GM20431 (cell line): Measurements from ENCODE around the gene NSD2.
"Not testable (repeated sequence)": the region's sequence is repeated elsewhere in the genome, so short reads cannot be mapped to it uniquely, and the experiment has no call there.

Experiments
- in situ Hi-C: fragments of 300-500 bp; cut with MseI, MboI; formaldehyde crosslinking; loops from one replicate; pipeline ENCODE4 v1.15.0; 2020; ENCODE audit warnings: low sequenced_read_pairs; ENCODE audit not compliant: unreplicated experiment

The NSD2 gene

DNA sequence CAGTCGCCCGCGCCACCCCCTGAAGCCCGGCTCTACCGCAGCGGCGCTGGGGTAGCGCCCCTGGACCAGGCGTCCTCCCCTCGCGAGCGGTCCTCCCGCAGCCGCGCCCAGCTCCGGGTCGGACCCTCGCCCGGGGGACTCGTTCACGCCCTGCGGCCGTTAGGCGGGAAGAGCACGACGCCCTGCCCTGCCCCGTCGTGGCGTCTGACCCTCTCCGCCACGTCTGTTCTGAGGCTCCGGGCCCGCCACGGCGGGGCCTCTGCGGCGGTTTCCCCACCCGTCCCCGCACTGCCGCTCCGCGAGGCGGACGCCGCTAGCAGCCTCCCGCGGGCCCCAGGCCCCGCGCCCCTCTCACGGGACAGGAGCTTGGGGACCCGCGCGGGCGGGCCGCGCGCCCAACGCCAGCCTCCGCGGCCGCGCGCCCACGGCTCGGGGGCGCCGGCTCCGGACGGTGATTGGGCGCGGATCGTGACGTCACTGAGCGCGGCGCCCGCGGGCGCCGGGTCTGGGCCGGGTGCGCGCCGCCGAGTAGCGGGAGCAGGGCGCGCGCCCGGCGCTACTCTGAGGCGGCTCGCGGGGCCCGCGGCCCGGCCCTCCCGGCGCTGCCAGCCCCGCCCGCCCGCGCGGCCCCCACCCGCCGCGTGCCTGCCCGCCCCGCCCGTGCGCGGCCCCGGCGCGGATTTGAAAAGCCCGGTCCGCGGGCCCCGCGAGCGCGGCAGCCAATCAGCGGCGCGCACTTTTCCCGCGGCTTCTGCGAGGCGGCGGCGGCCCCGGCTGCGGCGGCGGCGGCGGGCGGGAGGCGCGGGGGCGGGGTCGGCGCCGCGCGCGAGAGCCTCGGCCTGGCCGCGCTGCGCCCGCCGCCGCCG is at the start of gene NSD2:
Gene NSD2 (plus strand): TSS at position 816 of the 866 bp plus-strand sequence. CDS start 29,262 bp downstream, outside the sequence.
- in situ Hi-C loops = no loop called here

- in situ Hi-C loops = no loop called here
Measured at GRCh38 chr4:1821679-1822567, 49.3 kb upstream of the NSD2 start.

GRCh38 chr4:1822568-1823544 is 48.3 kb upstream of the NSD2 start:
- in situ Hi-C loops = no loop called here

DNA sequence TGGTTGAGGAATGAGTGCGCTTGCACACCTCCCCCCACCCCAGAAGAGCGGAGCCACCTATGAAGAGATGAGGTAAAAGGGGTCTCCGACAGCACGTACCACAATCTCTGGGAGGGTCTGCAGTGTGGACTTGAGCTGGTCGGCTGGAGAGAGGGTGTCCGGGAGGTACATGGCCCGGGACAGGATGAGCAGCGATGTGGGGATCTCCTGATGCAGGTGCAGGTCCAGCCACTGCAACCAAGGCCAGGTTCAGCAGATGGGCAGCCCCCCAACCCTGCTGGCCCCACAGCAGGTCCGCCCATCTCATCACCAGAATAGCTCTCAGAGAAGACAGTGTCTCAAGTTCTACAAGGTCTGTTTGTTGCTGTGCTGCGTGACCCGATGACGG is 47.7 kb upstream of the NSD2 start:
- in situ Hi-C loops = no loop called here

GRCh38 chr4:1824746-1825145 is 46.4 kb upstream of the NSD2 start:
- in situ Hi-C loops = no loop called here

GRCh38 chr4:1825326-1825725 is 45.9 kb upstream of the NSD2 start:
- in situ Hi-C loops = no loop called here

DNA sequence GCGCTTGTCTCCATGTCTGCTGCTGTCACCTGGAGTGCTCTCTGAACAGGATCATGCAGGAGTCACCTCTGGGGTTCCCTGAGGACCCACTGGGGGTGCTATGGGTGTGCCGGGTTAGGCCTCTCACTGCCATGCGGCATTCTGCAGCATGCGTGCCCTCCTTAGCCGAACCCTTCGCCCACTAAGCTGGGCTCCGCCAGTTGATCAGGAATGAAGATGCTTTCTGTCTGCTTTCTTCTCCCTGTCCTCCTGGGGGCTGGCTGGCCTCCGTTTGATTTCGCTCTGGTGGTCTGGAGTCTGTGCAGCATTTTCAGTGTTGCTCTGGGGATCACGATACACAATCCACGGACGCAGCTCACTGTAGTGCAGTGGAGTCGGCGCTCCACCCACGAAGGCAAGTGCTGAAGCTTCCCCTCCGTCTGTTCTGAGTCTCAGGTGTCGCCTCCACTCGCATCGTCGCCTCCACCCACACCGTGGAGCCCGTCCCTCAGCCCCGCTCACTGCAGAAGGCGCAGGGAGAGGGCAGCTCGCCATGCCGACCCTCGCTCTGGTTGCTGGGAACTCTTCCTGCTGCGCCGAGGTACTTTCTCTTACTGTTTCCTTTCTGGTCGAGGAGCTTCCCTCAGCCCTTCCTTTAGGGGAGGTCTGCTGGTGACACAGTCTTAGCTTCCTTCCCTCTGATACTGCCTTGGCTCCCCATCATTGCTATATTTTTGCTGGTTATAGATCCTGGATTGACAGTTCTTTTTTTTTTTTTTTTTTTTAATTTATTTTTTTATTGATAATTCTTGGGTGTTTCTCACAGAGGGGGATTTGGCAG is 44.5 kb upstream of the NSD2 start:
- in situ Hi-C loops = no loop called here

DNA sequence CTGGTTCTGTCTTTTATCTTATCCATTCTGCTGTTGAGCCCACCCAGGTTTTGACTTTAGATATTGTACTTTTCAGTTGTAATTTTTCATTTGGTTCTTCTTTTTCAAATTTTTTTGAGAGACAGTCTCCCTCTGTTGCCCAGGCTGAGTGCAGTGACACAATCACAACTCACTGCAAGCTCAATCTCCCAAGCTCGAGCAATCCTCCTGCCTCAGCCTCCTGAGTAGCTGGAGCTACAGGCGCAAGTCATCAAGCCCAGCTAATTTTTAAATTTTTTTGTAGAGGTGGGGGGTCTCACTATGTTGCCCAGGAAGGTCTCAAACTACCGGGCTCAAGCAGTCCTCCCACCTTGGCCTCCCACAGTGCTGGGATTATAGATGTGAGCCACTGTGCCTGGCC is 41.0 kb upstream of the NSD2 start:
- in situ Hi-C loops = no loop called here

- in situ Hi-C loops = no loop called here
Measured at GRCh38 chr4:1830642-1831228, 40.5 kb upstream of the NSD2 start.

DNA sequence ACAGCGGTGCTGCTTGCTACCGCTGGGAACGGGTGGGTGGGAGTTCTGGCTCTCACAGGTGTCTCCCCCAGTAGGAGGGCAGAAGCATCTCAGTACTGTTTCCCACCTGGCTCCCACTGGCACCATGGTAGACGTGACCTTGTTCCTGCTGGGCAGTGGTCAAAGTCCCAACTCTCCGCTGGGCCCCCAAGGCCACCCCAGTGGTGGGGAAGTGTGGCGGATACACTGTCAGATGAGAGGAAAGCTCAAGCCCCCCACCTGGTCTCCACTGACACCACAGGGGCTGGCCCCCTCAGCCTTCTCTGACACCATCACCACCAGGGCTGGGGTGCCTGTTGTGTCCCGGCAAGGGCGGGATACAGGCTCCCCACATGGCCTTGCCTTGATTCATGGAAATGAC is 39.9 kb upstream of the NSD2 start:
- in situ Hi-C loops = no loop called here

DNA sequence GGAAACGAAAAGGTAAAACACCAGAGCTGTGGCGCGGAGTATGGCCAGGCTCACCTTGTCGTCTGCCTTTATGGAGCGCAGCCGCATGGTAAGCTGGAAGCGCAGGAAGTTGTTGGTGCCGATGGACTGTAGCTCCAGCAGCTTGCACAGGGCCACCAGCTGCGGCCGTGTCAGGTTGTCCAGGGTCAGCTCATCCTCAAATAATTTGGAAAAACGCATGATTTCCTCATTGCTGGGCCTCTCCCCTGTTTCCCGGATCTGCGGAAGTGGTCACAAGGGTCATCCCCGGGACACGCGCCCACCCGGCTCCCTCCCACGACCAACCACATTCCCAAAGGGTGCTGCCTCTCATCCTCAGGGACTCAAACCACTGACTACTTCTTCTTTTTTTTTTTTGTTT is 38.5 kb upstream of the NSD2 start:
- in situ Hi-C loops = no loop called here

- in situ Hi-C loops = no loop called here
Measured at GRCh38 chr4:1833307-1834046, 37.7 kb upstream of the NSD2 start.

GRCh38 chr4:1834047-1834775 is 37.0 kb upstream of the NSD2 start:
- in situ Hi-C loops = no loop called here

DNA sequence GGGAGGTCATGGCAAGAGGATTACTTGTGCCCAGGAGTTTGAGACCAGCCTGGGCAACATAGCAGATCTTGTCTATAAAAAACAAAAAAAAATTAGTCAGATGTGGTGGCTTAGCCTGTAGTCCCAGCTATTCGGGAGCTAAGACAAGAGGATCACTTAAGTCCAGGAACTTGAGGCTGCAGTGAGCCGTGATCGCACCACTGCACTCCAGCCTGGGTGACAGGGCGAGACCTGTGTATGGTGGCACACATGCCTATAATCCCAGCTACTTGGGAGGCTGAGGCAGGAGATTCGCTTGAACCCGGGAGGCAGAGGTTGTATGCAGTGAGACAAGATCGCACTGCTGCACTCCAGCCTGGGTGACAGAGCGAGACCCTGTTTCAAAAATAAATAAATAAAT is 35.4 kb upstream of the NSD2 start:
- in situ Hi-C loops = not testable (repeated sequence)

- in situ Hi-C loops = no loop called here
Measured at GRCh38 chr4:1836650-1837049, 34.5 kb upstream of the NSD2 start.

DNA sequence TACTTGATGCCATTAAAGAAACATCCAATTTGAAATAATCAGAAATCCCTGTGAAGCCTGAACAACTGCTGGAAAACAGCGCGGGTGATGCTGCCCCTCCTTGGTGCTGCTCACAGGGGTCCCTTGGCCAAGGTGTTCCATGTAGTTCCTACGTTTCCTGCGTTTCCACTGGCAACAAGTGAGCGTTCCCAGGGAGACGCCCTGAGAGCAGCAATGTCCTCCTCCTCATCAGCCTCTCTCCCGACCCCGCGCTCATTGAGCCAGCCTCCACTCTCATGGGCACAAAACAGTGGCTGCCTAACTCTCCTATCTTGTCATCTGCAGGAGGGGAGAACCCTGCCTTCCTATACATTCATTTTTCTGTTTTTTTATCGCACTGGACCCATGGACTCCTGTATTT is 34.1 kb upstream of the NSD2 start:
- in situ Hi-C loops = no loop called here

DNA sequence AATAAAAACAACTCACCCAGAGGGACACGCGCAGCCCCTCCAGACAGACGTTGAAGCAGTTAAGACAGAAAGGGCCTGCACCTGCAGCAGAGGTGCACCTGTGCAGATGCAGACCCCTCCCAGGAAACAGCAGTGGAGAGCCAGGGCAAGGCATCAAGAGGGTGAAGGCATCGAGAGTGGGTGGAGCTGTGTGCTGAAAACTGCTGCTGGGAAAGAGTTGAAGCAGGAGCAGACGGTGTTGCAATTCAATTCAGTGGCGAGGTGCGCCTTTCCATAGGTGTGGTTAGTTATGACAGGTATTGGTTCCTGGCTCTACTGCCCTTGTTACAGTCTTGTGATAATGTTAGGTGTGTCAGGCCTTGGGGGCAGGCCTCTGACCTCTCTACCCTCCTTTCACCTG is 31.9 kb upstream of the NSD2 start:
- in situ Hi-C loops = no loop called here
